Stimulated activated CD8-positive, alpha-beta memory T cell treated with anti-CD3 and anti-CD28 coated beads, Interleukin-2, amount 100 ng/mL, for 1 hour (primary cell): ENCODE data around the gene PTPRN2.

Source experiments
- DNase-seq, 2 donors: peaks; one replicate each; pipeline ENCODE4 v3.0.0-alpha.2; 2020; ENCODE audit warnings: low read depth in 2 of 2

Gene PTPRN2

GRCh38 chr7:157547102-157547501 lies 1040.5 kb downstream of the PTPRN2 start:
- DNase-seq: no peak

GRCh38 chr7:157545681-157546060 lies 1042.0 kb downstream of the PTPRN2 start:
- DNase-seq: no peak

GRCh38 chr7:157544980-157545680 lies 1042.5 kb downstream of the PTPRN2 start:
- no peak for DNase-seq

GRCh38 chr7:157544226-157544625 lies 1043.4 kb downstream of the PTPRN2 start:
- DNase-seq: no peak

- DNase-seq: no peak
These were observed 1043.8 kb downstream of the PTPRN2 start for GRCh38 chr7:157543791-157544190.

GRCh38 chr7:157543276-157543675 lies 1044.3 kb downstream of the PTPRN2 start:
- no peak for DNase-seq

- no peak for DNase-seq
These were observed 1045.3 kb downstream of the PTPRN2 start for GRCh38 chr7:157542068-157543021.

GRCh38 chr7:157541295-157542067 lies 1046.1 kb downstream of the PTPRN2 start:
- DNase-seq: no peak

- no peak for DNase-seq
These were observed 1046.9 kb downstream of the PTPRN2 start for GRCh38 chr7:157540606-157541294.

- no peak for DNase-seq
These were observed 1047.6 kb downstream of the PTPRN2 start for GRCh38 chr7:157540020-157540419.

- DNase-seq: no peak
These were observed 1048.1 kb downstream of the PTPRN2 start for GRCh38 chr7:157539521-157539920.

- no peak for DNase-seq
These were observed 1048.9 kb downstream of the PTPRN2 start for GRCh38 chr7:157538735-157539134.

GRCh38 chr7:157538321-157538720 lies 1049.3 kb downstream of the PTPRN2 start:
- no peak for DNase-seq

- no peak for DNase-seq
These were observed 1050.6 kb downstream of the PTPRN2 start for GRCh38 chr7:157537056-157537455.

- DNase-seq: no peak
These were observed 1055.6 kb downstream of the PTPRN2 start for GRCh38 chr7:157532068-157532467.

GRCh38 chr7:157529768-157530560 lies 1057.7 kb downstream of the PTPRN2 start:
- DNase-seq: no peak

GRCh38 chr7:157528785-157529341 lies 1058.8 kb downstream of the PTPRN2 start:
- DNase-seq: no peak

GRCh38 chr7:157527686-157528085 lies 1059.9 kb downstream of the PTPRN2 start:
- no peak for DNase-seq

- no peak for DNase-seq
These were observed 1060.5 kb downstream of the PTPRN2 start for GRCh38 chr7:157526913-157527634.
